Testis (tissue), 3 donors: ENCODE measurements around the gene GPC6. TPM values are rescaled to one million over a fixed set of nuclear protein-coding genes. Genes with fewer than 3 reads are reported as not detected.

Source experiments
- DNase-seq: peaks from one replicate; pipeline ENCODE4 v3.0.0-alpha.2; 2019
- H3K27ac ChIP-seq, 2 donors: fragments of 200-600 bp; sonication (generic); one replicate each; pipeline ENCODE4 v1.5.1; 2019
- H3K27me3 ChIP-seq: fragments of 200-600 bp; sonication (generic); one replicate; pipeline ENCODE4 v1.5.1; 2019
- H3K36me3 ChIP-seq: fragments of 200-600 bp; sonication (generic); one replicate; pipeline ENCODE4 v1.5.1; 2017; ENCODE audit warnings: low read depth; ENCODE audit errors: missing control alignments
- H3K4me1 ChIP-seq: fragments of 200-600 bp; sonication (generic); one replicate; pipeline ENCODE4 v1.5.1; 2019
- H3K4me3 ChIP-seq, 2 donors: fragments of 200-600 bp; sonication (generic); one replicate each; pipeline ENCODE4 v1.5.1; 2017 to 2019
- H3K9me3 ChIP-seq: fragments of 200-600 bp; sonication (generic); one replicate; pipeline ENCODE4 v1.5.1; 2017
- CTCF ChIP-seq, 3 experiments: fragments of 450-650 bp in 2 of 3; fragments of 200-600 bp in 1 of 3; sonication (generic) in 1 of 3; IDR thresholded peaks; one replicate each; pipeline ENCODE4 v1.5.1; 2016 to 2019; ENCODE audit warnings: antibody characterized with exemption in 3 of 3, mild to moderate bottlenecking in 2 of 3, moderate library complexity in 1 of 3
- POLR2A ChIP-seq: fragments of 450-650 bp; IDR thresholded peaks from one replicate; pipeline ENCODE4 v1.6.1; 2017; ENCODE audit warnings: antibody characterized with exemption, mild to moderate bottlenecking, moderate library complexity
- WGBS, 2 donors: methylation state at CpG; one replicate each; pipeline ENCODE4 v1.1.5; 2018; 5-methylcytosine and 5-hydroxymethylcytosine counted together
- intact Hi-C: fragments of 100-400 bp; cut with DNase I; formaldehyde crosslinking; loops from one replicate; pipeline ENCODE4 v1.15.1; 2023; ENCODE audit warnings: low total_unique reads
- polyA plus RNA-seq: library from polyadenylated mRNA; stranded (reverse); fragments of 350-450 nt; fragmentation: Illumina TruSeq; extraction: RNeasy Lipid Tissue Mini Kit (QIAGEN cat#74804); gene quantifications from one replicate; pipeline ENCODE4 v1.2.3, GENCODE V29; 2014; ENCODE audit warnings: low read depth, low replicate concordance; ENCODE audit not compliant: insufficient read depth
- total RNA-seq, 2 donors: library from RNA; depleted of rRNA; stranded (reverse); fragments of >200 nt; gene quantifications; one replicate each; pipeline ENCODE4 v1.2.3, GENCODE V29; 2016

Gene GPC6
- total and polyA plus RNA-seq, 3 donors from 2014 or later: 2.2 to 6.9 (median 4.3) TPM

GRCh38 chr13:93777504-93777903, 550.9 kb downstream of the GPC6 start:
- WGBS, 2 donors: 82 to 85% methylated on average over 2 of the region's 2 CpGs
- Histone ChIP-seq H3K4me3 (no peak overlapping the region), H3K27ac (no peak overlapping the region), H3K36me3 (no peaks in the 10 kb centered on the region), H3K4me1 (no peaks in the 10 kb centered on the region), H3K9me3 (no peaks in the 10 kb centered on the region), H3K27me3 (no peaks in the 10 kb centered on the region)
- intact Hi-C loops: no loop called here
- no peak for DNase-seq
- no peak for TF ChIP-seq CTCF (IDR thresholded peaks at IDR 0.05)
- TF ChIP-seq POLR2A: no peak

GRCh38 chr13:93778548-93778947, 551.9 kb downstream of the GPC6 start:
- Histone ChIP-seq H3K36me3 (no peaks in the 10 kb centered on the region), H3K27ac (no peak overlapping the region), H3K27me3 (no peaks in the 10 kb centered on the region), H3K4me3 (no peak overlapping the region), H3K4me1 (no peaks in the 10 kb centered on the region), H3K9me3 (no peaks in the 10 kb centered on the region)
- no peak for DNase-seq
- WGBS, 2 donors: 89 to 93% methylated on average over 1 of the region's 1 CpG
- no peak for TF ChIP-seq CTCF (IDR thresholded peaks at IDR 0.05)
- no peak for TF ChIP-seq POLR2A
- intact Hi-C loops: no loop called here

- Histone ChIP-seq H3K4me1 (no peaks in the 10 kb centered on the region), H3K4me3 (no peak overlapping the region), H3K27ac (no peak overlapping the region), H3K27me3 (no peaks in the 10 kb centered on the region), H3K36me3 (no peaks in the 10 kb centered on the region), H3K9me3 (no peaks in the 10 kb centered on the region)
- 76 to 96% methylated on average over 1 of the region's 1 CpG for WGBS, 2 donors
- DNase-seq: no peak
- intact Hi-C loops: no loop called here
- TF ChIP-seq POLR2A: no peak
- TF ChIP-seq CTCF (IDR thresholded peaks at IDR 0.05): no peak
Observed at GRCh38 chr13:93784191-93784590, 557.6 kb downstream of the GPC6 start.

GRCh38 chr13:93786846-93787489, 560.4 kb downstream of the GPC6 start:
- H3K27ac ChIP-seq: no peak overlapping the region
- H3K36me3 ChIP-seq: no peaks in the 10 kb centered on the region
- no peaks in the 10 kb centered on the region for H3K4me1 ChIP-seq
- no peak overlapping the region for H3K4me3 ChIP-seq
- H3K27me3 ChIP-seq: no peaks in the 10 kb centered on the region
- WGBS, 2 donors: 69 to 78% methylated on average over 4 of the region's 4 CpGs
- intact Hi-C loops: no loop called here
- TF ChIP-seq POLR2A (no peak), CTCF (IDR thresholded peaks at IDR 0.05) (no peak)
- no peaks in the 10 kb centered on the region for H3K9me3 ChIP-seq
- no peak for DNase-seq

GRCh38 chr13:93788456-93788855, 561.8 kb downstream of the GPC6 start:
- TF ChIP-seq CTCF (IDR thresholded peaks at IDR 0.05) (no peak), POLR2A (no peak)
- Histone ChIP-seq H3K36me3 (no peaks in the 10 kb centered on the region), H3K9me3 (no peaks in the 10 kb centered on the region), H3K27ac (no peak overlapping the region), H3K27me3 (no peaks in the 10 kb centered on the region), H3K4me3 (no peak overlapping the region), H3K4me1 (no peaks in the 10 kb centered on the region)
- DNase-seq: no peak
- intact Hi-C loops: no loop called here
- WGBS, 2 donors: 74 to 75% methylated on average over 2 of the region's 2 CpGs
